ENCODE measurements around the gene KLHL7.

Gene KLHL7, protein sequence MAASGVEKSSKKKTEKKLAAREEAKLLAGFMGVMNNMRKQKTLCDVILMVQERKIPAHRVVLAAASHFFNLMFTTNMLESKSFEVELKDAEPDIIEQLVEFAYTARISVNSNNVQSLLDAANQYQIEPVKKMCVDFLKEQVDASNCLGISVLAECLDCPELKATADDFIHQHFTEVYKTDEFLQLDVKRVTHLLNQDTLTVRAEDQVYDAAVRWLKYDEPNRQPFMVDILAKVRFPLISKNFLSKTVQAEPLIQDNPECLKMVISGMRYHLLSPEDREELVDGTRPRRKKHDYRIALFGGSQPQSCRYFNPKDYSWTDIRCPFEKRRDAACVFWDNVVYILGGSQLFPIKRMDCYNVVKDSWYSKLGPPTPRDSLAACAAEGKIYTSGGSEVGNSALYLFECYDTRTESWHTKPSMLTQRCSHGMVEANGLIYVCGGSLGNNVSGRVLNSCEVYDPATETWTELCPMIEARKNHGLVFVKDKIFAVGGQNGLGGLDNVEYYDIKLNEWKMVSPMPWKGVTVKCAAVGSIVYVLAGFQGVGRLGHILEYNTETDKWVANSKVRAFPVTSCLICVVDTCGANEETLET

DNA sequence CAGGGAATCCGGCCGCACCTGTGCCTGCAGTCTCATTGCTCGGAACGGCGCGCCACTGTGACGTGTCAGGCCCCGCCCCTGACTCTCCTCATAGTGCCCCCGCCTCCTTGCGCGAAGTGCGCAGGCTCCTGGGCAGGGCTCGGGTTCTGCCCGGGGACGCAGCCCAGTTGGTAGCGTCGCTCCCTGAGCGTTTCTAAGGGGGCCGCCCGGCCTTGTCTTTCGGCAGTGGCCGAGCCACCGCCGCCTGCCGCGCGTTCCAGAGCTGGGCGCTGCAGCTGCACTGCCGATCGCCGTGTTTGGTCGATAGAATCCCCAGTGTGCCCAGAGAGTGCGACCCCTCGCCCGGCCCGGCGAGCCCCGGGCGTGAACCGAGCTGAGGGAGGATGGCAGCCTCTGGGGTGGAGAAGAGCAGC is at the start of gene KLHL7:
Gene KLHL7, plus strand, starts transcription at position 142 of the 413 bp plus-strand sequence. Its CDS starts 242 bp downstream, at position 384.
- DNase-seq = peak; percentile 95

DNA sequence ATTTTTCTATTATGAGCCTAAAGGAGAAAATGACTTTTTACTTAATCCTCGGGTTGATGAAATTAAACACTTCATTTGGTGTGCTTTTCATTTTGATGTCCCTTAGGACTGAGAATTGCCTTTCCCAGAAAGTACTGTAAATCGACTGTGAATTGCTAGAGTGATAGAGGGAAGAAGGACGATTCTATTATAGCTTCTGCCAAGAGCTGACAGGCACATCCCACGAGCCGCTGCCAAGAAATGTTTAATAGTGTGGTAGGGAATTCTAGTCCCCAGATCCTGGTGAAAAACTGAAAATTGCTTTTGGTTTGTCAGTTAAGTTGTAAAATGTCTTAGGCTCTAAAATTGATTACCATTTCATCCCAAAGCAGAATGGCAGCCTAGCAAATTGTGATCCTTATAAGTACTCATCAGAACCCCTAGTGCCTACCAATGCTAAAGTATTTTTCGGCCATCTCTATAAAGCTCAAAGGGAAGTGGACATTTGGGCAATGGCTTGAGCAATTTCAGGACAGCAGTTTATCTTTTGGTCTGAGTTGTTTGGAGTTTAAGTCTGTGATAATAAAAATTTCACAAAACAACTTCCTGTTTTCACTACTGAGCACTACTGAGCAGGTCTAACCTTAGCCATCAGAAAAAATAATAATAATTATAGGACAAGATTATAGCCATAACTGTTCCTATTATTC is 47.0 kb upstream of the KLHL7 start:
- no peak for DNase-seq

DNA sequence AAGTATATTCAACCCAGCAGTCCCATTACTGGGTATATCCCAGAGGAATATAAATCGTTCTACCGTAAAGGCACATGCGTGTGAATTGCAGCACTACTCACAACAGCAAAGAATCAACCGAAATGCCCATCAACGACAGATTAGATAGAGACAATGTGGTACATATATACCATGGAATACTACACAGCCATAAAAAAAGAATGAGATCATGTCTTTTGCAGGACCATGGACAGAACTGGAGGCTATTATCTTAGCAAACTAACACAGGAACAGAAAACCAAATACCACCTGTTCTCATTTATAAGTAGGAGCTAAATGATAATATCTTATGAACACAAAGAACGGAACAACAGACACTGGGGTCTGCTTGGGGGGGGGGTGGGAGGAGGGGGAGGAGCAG is 44.3 kb upstream of the KLHL7 start:
- DNase-seq = no peak

DNA sequence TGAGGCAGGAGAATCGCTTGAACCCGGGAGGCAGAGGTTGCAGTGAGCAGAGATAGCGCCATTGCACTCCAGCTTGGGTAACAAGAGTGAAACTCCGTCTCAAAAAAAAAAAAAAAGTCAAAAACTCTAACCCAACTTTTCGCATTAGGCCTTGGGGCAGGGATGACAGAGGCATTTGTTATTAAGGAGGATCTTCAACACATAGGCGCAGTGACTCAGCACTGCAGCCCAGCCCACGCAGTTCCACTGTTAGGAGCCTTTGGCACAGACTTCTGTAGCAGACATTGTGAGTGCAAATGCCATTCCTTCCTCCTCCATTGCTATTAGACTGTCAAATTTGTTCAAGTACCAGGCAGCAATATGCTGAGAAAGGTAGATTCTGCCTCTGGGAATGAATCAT is 43.1 kb upstream of the KLHL7 start:
- DNase-seq = no peak

DNA sequence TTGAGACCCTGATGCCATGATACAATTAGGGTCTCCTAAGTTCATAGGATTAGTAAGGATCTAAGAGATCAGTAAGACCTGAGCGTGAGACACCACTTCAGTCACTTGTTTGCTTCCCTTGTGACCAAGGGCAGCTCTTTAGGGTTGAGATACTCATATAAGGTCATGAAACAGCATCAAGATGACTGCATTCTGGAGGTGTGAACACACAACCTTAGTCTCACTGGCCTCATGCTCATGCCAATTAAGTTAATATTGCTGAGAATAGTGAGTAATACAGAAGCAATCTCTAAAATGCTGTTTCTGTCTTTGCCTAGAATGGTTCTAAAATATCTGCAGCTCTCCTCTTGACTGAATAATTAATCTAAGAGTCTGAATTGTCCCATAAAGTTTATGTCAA is 39.6 kb upstream of the KLHL7 start:
- DNase-seq = no peak

DNA sequence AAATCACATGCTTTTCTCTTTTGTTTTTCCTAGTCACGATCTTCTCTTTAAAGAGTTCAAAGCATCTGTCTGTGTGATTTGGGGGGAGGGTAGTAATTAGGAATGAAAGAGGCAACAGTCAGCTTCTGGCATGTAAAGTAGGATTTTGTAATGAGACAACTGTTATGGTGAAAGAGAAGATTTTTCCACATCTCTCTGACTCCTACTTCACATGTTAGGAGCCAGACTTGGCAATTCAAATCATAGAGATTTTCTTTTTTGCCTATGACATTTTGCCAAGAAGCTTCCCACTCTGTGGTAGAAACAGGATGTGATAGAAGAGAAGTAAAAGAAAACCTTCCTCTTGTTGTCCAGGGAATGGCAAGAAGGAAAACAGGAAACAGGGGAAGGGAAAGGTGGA is 38.3 kb upstream of the KLHL7 start:
- DNase-seq = no peak

DNA sequence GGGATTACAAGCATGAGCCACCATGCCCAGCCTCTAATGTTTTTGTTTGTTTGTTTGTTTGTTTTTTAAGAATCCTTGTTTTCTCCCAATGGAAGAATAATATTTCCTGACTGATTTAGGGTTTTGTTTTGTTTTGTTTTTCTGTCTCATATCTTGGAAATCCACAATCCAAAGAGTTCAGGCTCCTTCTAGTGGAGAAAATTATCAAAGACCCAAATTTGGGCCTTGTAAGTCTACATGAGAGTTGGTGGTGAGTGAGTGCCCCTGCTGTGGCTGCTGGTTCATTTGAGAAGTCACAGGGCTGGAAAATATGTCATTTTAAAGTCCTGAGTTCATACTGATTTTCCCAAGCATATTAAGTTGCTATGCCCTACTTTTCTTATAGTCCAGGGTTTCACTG is 33.5 kb upstream of the KLHL7 start:
- DNase-seq = no peak

DNA sequence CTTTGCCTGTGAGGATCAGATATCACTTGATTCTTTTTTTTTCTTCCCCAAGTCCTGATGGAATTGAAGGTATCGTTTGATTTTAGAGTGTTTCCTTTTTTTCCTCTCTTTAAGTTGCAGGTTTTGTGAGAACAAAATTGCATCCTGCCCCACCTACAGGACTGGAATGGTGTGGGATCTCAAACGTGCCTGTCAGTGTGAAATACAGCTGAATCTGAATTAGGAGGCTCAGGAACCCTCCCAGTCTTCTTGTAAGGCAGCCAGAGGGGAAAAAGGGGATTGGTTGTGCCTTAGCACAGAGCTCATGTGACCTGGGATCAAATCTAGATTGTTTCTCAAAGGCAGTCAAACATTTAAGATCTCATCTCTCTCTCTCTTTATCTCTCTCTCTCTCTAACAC is 32.7 kb upstream of the KLHL7 start:
- DNase-seq = no peak

DNA sequence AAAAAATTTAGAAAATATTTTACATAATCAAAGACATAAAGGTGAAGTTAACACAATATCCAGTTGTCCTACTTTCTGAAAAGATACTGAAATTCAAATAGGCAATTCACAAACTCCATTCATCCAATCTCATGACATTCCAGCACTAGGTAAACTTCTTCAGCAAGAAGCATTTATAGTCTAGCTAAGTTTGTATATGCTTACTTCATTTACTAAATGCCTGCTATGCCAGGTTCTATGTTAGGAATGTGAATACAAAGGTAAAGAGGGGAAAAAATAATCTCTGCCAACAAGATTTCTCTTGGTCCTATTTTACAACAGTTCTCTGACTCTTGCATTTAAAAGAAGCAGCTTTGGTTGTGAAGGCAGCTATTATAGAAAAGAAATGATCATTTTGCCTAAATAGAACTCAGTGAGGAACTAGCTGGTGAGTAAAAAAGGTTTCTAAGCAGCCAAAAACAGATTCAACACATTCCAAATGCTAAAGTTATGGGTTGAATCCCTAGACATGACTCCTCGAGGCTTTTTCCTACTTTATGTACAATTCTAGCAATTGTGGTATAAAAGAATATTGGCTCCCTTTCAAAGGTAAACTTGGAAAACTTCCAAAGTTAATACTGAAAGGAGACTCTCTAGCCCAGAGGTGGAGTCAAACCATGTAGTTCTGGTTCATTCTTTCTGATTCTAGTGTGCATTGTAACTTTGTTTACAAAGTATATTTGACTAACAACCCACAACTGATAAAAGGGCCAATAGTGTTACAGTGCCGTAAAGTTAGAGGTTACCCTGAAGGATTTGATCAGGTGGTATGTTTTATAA is 30.9 kb upstream of the KLHL7 start:
- DNase-seq = no peak

DNA sequence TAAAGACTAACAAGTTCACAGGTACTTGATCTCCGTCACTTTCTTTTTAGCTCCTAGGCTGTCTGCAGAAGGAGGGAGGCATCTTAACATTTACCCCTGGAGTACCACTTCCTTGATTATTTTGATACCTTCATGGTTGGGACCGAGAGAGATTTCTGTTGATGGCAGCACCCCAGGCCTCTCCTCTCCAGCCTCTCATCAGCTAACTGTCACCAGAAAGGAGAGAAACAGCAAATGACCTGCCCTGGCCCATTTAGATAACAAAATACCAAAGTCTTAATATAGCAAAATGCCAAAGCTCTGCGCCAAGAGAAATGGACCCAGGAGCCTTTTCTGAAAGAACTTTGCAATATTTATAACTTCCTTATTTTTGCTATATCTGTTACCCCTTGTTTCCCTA is 30.0 kb upstream of the KLHL7 start:
- no peak for DNase-seq

DNA sequence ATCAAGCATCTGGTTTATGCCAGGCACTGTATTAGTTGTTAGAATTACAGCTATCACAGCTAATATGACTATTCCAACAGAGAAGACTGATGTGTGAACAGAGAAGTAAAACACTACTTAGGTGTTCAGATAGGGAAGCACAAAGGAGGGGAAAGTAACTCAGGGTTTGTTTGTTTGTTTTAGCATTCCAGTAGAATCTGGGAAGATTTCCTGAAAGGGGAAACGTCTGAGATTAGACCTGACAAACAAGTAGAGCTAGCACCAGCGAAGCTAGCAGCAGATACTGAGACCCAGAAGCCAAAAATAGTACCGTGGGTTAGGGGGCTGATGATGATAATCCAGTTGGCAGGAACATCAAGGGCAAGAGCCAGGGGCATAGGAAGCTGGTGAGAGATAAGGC is 28.8 kb upstream of the KLHL7 start:
- no peak for DNase-seq

DNA sequence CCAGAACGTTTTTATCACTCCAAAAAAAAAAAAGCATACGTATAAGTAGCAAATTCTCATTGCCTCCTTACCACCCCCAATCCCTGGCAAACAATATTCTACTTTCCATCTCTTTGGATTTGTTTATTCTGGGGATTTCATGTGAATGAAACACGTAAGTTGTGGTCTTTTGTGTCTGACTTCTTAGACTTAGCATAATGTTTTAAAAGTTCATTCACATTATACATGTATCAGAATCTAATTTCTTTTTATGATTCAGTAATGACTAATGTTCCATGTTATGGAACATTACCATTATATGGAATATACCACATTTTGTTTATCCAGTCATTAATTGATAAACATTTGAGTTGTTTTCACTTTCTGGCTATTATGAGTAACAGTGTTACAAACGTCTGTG is 12.5 kb upstream of the KLHL7 start:
- no peak for DNase-seq

DNA sequence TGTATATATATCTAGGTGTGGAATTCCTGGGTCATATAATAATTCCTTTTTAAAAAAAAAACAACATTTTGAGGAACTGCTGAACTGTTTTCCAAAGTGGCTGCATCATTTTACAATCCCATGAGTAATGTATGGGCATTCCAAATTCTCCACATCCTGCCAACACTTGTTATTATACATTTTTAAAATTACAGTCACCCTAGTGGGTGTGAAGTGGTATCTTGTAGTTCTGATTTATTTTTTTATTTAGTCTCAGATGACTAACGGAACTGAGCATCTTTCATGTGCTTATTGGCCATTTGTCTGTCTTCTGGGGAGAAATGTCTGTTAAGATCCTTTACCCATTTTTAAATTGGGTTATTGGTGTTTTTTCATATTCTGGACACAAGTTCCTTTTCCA is 12.0 kb upstream of the KLHL7 start:
- no peak for DNase-seq

DNA sequence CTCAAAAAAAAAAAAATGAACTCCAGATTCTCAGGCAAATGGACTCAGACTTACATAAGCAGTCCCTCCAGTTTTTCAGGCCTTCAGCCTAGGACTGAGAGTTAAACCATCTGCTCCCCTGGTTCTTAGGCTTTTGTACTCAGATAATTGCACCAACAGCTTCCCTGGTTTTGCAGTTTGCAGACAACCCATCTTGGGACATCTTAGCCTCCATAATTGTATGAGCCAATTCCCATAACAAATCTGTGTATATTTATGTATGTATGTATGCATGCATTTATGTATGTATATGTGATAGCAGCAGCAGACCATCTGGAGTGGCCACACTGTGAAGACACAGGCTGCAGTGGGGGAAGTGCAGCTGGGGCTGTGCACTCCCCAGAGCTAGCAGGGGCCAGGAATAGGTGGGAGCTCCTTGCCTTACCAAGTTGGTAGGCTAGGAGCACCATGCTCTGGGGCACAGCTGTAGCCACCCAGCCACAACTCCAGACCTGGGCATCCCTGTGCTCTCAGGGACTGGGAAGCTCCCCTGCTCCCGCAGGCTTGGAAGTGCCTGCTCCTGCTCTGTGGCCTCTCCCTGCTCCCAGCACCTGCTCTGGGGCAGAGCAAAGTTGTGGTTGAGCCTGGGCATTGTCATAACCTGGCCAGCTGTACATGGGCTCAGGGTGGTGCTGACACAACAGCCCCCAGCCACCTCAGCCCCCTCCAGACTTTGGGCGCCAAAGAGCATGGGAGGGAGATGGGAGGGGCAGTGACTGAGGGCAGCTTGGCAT is 8.9 kb upstream of the KLHL7 start:
- no peak for DNase-seq

DNA sequence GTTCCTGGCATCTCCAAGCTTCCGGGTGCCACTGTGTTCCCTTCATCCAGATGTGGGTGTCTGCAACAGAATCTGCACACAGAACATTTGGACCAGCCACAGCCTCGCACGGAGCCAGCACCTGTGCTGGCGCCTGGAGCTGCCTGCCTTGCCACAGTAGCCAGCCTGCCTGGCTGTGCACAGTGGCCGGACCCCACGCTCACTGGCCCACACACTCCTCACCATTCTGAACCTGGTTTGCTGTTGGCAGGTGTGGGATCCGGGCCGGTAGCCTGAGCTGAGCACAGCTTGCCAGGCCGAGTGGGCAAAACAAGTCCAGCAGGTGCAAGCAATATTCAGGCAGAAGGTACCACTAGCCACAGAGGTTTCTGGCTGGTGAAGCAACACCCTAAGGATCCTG is 7.6 kb upstream of the KLHL7 start:
- DNase-seq = no peak

DNA sequence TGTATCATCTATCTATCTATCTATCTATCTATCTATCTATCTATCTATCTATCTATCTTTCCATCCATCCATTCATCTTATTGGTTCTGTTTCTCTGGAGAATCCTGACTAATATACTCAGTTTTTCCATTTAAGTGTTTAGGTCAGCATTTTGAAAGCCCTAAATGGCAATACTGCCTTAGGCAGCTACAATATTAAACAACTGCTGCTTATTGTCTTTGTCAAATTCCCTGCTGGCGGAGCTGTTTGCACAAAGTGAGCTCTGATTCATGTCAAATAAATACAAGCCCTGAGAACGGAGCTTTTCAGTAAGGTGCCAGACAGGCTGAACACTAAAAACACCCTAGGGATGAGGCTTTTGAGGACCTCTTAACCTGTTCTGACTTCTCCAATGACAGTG is 7.1 kb upstream of the KLHL7 start:
- DNase-seq = no peak

DNA sequence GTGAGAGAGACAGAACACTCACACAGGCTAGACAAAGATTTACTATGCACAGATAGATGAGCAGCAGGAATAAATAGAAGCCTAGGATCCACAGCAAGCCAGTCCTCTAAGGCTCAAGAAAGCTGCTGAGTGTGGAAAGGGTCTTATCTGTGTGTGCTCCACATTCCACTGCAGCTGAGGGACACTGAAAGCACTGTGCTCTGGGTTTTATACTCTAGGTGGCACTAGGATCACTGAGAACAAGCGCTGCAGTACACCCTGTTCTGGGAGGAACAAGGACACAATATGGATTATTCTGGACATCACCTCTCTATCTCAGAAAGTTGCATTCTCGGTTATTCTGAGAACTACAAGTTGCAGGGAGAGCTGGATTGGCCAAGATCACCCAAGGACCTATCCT is 4.9 kb upstream of the KLHL7 start:
- no peak for DNase-seq

DNA sequence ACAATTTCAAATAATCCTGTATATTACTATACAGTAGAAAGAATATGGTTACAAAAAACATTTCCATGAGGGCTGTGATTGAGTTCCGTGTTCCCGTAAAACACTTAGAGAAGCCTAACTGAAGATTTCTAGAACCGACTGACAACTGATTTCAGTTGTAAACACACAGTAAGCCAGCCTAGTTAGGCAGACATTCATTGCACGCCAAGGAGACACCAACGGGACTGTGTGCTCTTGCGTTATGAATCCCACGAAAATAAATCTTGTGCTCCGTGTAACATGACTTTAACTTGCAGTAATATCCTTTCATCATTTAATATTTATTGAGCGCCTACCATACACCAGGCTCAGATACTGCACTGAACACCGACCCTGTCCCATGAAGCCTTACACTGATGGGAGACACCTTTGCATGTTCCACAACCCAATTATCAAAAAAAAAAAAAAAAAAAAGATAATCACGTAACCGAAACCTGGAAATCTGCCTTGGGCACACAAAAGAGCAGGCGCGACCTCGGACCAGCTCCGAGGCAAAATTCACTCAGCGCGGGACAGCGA is 420 bp upstream of the KLHL7 start:
- DNase-seq = no peak

DNA sequence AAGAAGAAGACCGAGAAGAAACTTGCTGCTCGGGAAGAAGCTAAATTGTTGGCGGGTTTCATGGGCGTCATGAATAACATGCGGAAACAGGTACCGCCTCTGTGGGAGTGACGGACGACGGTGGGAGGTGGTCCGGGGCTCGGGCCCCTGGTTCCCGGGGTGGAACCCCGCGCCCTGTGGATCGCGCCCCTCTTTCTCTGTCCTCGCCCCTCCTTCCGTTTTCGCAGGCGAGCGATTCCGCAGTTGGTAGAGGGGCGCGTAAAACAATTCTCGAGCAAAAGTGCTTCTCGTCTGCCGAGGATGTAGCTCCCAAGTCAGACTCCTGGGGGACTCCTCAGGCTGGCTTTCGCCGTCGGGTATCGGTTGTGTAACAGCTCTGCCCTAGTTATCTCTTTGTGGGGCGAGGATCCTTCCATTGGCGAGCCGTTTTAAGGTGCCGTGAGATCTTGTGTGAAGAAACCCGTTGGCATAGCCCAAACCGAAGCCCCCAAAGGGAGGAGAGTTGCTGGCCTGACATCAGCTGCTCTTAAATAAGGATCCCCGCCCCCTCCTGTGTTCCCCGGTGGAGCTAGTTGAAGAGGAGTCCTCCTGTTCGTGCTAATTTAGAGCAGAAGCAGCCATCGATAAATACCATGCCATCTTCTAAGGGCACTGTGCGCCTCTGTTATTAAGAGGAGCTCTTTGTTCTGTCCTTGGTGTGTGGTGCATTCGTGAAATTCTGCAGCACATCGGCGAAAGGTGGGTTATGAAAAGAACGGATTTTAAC is 655 bp downstream of the KLHL7 start:
- peak; percentile 40 for DNase-seq

DNA sequence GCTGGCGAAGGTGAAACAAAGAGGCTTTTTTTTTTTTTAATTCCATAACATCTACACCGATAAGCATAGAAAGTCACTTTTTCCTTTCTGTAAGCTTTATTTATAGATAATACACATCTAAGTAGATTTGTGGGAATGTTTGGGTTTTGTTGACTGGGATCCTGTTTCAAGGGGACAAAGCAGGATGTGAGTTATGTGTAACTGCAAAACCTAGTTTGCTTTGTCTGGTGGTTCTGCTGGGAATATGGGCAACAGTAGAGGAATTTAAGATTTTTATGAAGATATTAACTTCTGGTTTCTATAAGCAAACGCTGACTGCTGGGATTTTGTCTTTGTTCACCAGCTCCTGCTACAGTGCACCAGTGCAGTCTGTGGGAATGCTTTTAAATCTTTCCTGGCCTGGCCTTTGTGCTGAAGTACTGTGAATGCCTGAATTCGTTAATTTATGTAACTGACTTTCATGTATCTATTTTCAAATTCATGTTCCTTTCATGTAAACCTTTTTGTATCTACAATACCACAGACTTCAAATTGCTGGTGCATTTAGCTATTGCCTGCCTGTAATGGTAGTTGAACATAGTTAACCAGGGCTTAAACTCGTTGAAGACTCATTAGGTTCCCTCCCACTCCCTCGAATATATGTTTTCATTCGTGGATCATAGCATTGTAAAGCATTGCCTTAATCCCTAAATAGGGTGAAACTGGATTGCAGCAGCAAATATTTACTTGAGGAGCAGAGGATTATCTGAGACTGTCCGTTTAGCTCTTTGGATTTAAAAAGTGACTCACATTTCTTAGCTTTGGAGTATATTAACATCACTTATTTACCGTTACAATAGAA is 1.5 kb downstream of the KLHL7 start:
- no peak for DNase-seq

All from stimulated activated naive CD4-positive, alpha-beta T cell treated with Interleukin-2 at 50 U/mL for 16 hours (primary cell).